ENCODE data around the gene MCM8. TPM values are rescaled to one million over a fixed set of nuclear protein-coding genes. Genes with fewer than 3 reads are reported as not detected.

The MCM8 gene
- total RNA-seq, 1 donor from 2014 or later, result 4.2 TPM

DNA sequence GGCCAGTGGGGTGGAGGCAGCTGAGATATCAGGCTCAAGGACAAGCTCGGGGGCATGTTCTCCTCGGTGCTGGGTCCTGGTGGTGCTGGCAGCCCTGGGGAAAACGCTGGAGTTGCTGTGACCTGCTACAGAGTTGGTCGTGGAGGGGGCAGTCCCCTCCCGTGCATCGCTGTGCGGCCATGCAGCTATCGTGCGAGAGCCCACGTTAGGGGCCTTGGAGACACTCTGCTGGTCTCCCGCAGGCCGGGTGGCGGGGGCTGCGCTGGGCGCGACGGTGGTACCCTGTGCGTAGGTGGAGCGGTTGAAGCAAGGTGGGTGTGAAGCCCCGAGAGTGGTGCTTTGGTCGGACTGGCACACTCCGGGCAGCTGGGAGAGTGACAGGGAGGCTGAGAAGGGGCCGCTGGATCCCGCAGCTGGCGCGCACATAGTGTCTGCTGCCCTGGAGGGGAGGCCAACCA lies 91.4 kb downstream of the MCM8 start:
- DNase-seq (ENCODE audit: low spot score), result no peak

DNA sequence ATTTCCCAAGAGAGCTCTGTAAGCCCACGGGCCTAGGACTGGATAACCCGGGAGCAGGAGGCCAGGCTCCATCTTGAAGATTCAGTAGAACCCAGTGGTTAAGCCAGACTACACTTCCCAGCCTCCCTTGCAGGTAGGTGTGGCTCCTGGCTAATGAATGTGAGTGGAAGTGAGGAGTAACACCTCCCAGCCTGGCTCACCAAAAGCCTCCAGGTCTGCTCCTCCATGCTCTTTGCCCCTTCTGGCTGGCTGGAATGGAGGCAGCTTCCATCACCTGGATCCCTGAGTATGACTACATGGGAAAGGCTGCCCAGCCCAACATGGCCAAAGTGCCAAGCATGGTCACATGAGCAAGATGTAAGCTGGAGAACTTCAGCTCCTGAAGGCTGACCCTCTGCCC lies 93.7 kb downstream of the MCM8 start:
- H3K9me3 Mint-ChIP-seq (ENCODE audit: low read depth), result no peaks in the 10 kb centered on the region
- H3K4me1 Mint-ChIP-seq (ENCODE audit: low read depth), result no peaks in the 10 kb centered on the region
- peaks cover 22% of the 10 kb centered on the region for H3K36me3 Mint-ChIP-seq (ENCODE audit: low read depth)
- no peak overlapping the region for H3K27ac Mint-ChIP-seq (ENCODE audit: unreplicated experiment)
- TF ChIP-seq, protein P1, sequence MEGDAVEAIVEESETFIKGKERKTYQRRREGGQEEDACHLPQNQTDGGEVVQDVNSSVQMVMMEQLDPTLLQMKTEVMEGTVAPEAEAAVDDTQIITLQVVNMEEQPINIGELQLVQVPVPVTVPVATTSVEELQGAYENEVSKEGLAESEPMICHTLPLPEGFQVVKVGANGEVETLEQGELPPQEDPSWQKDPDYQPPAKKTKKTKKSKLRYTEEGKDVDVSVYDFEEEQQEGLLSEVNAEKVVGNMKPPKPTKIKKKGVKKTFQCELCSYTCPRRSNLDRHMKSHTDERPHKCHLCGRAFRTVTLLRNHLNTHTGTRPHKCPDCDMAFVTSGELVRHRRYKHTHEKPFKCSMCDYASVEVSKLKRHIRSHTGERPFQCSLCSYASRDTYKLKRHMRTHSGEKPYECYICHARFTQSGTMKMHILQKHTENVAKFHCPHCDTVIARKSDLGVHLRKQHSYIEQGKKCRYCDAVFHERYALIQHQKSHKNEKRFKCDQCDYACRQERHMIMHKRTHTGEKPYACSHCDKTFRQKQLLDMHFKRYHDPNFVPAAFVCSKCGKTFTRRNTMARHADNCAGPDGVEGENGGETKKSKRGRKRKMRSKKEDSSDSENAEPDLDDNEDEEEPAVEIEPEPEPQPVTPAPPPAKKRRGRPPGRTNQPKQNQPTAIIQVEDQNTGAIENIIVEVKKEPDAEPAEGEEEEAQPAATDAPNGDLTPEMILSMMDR (IDR thresholded peaks at IDR 0.05), result no peak
- no peak for DNase-seq (ENCODE audit: low spot score)
- H3K4me3 Mint-ChIP-seq (ENCODE audit: unreplicated experiment), result no peak overlapping the region
- H3K27me3 Mint-ChIP-seq (ENCODE audit: low read depth), result peaks cover 2% of the 10 kb centered on the region

More for the DNA sequence above, 91.4 kb downstream of the MCM8 start:
- Mint-ChIP-seq H3K27me3 (ENCODE audit: low read depth) (no peaks in the 10 kb centered on the region), H3K27ac (ENCODE audit: unreplicated experiment) (no peak overlapping the region), H3K36me3 (ENCODE audit: low read depth) (peaks cover 31% of the 10 kb centered on the region), H3K9me3 (ENCODE audit: low read depth) (no peaks in the 10 kb centered on the region), H3K4me3 (ENCODE audit: unreplicated experiment) (no peak overlapping the region), H3K4me1 (ENCODE audit: low read depth) (no peaks in the 10 kb centered on the region)
- TF ChIP-seq, protein P1 (IDR thresholded peaks at IDR 0.05), result no peak

GRCh38 chr20:6045566-6045965 lies 95.1 kb downstream of the MCM8 start:
- DNase-seq (ENCODE audit: low spot score), result no peak
- Mint-ChIP-seq H3K27me3 (ENCODE audit: low read depth) (peaks cover 5% of the 10 kb centered on the region), H3K27ac (ENCODE audit: unreplicated experiment) (no peak overlapping the region)

GRCh38 chr20:6046432-6046831 lies 96.0 kb downstream of the MCM8 start:
- no peak for DNase-seq (ENCODE audit: low spot score)
- peaks cover 8% of the 10 kb centered on the region for H3K27me3 Mint-ChIP-seq (ENCODE audit: low read depth)
- peaks cover 2% of the 10 kb centered on the region for H3K4me1 Mint-ChIP-seq (ENCODE audit: low read depth)
- H3K4me3 Mint-ChIP-seq (ENCODE audit: unreplicated experiment), result no peak overlapping the region
- H3K36me3 Mint-ChIP-seq (ENCODE audit: low read depth), result peaks cover 11% of the 10 kb centered on the region
- H3K27ac Mint-ChIP-seq (ENCODE audit: unreplicated experiment), result no peak overlapping the region
- H3K9me3 Mint-ChIP-seq (ENCODE audit: low read depth), result no peaks in the 10 kb centered on the region
- TF ChIP-seq, protein P1 (IDR thresholded peaks at IDR 0.05), result no peak

More at GRCh38 chr20:6045566-6045965, 95.1 kb downstream of the MCM8 start:
- no peak overlapping the region for H3K4me3 Mint-ChIP-seq (ENCODE audit: unreplicated experiment)
- peaks cover 14% of the 10 kb centered on the region for H3K36me3 Mint-ChIP-seq (ENCODE audit: low read depth)
- H3K9me3 Mint-ChIP-seq (ENCODE audit: low read depth), result no peaks in the 10 kb centered on the region
- no peaks in the 10 kb centered on the region for H3K4me1 Mint-ChIP-seq (ENCODE audit: low read depth)
- TF ChIP-seq, protein P1 (IDR thresholded peaks at IDR 0.05), result no peak

DNA sequence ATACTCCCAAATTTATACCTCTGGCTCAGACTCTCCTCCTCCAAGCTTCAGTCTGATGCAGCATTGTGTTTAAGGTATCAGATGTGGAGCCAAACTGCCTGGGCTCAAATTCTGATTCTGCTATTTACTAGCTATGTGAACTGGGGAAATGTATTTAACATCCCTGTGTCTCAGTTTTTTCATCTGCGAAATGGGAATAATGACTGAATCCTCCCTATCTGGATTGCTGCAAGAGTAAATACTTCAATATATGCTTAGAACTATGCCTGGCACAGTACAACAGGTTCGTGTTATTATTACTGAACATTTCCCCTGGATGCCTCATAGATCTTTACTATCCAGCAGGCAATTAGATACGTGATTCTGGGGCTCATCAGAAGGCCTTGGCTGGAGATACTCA lies 97.9 kb downstream of the MCM8 start:
- peaks cover 13% of the 10 kb centered on the region for H3K4me1 Mint-ChIP-seq (ENCODE audit: low read depth)
- H3K4me3 Mint-ChIP-seq (ENCODE audit: unreplicated experiment), result no peak overlapping the region
- no peak for DNase-seq (ENCODE audit: low spot score)
- H3K27me3 Mint-ChIP-seq (ENCODE audit: low read depth), result peaks cover 16% of the 10 kb centered on the region
- peaks cover 3% of the 10 kb centered on the region for H3K36me3 Mint-ChIP-seq (ENCODE audit: low read depth)
- TF ChIP-seq, protein P1 (IDR thresholded peaks at IDR 0.05), result no peak
- H3K27ac Mint-ChIP-seq (ENCODE audit: unreplicated experiment), result no peak overlapping the region
- H3K9me3 Mint-ChIP-seq (ENCODE audit: low read depth), result no peaks in the 10 kb centered on the region

Other genes starting within 250 kb of the MCM8 start
- 3.1 to 3.6 TPM (median 3.1 TPM) in 3 replicates for gene SHLD1, start 200.3 kb upstream of the MCM8 start, total RNA-seq
- not detected in 3 replicates for gene CHGB, start 39.1 kb upstream of the MCM8 start, total RNA-seq
- 9.3 to 11.4 TPM (median 9.7 TPM) in 3 replicates for gene TRMT6, start 119 bp upstream of the MCM8 start, total RNA-seq
- gene CRLS1, start 55.5 kb downstream of the MCM8 start, total RNA-seq, result 36.9 to 46.0 TPM (median 39.7 TPM) in 3 replicates
- gene LRRN4, start 103.4 kb downstream of the MCM8 start, total RNA-seq, result not detected in 3 replicates
- 0.51 to 2.1 TPM (median 0.52 TPM) in 3 replicates for gene FERMT1, start 172.4 kb downstream of the MCM8 start, total RNA-seq